WERI-Rb-1 (cell line): ENCODE measurements around the gene OR14J1.
"Not testable (repeated sequence)": the region's sequence is repeated elsewhere in the genome, so short reads cannot be mapped to it uniquely, and the experiment has no call there.

Experiments used
- DNase-seq: peaks from one replicate; pipeline ENCODE4 v3.0.0-alpha.2; 2020
- H3K27ac ChIP-seq: fragments of 250-450 bp; sonication (Bioruptor Pico); 2 replicates; pipeline ENCODE4 v1.5.1; 2020; ENCODE audit warnings: mild to moderate bottlenecking, moderate library complexity
- H3K27me3 ChIP-seq: fragments of 250-450 bp; sonication (Bioruptor Pico); 2 replicates; pipeline ENCODE4 v1.5.1; 2021; ENCODE audit warnings: mild to moderate bottlenecking, low read depth, moderate library complexity; ENCODE audit not compliant: insufficient read depth, severe bottlenecking
- H3K36me3 ChIP-seq: fragments of 250-450 bp; sonication (Bioruptor Pico); 2 replicates; pipeline ENCODE4 v1.5.1; 2020; ENCODE audit warnings: mild to moderate bottlenecking, moderate library complexity
- H3K4me3 ChIP-seq: 2 replicates; pipeline ENCODE4 v1.5.1; 2011; ENCODE audit warnings: low read depth, mild to moderate bottlenecking, control low read depth, low read length
- H3K9me3 ChIP-seq: fragments of 250-450 bp; sonication (Bioruptor Pico); 2 replicates; pipeline ENCODE4 v1.5.1; 2021; ENCODE audit warnings: mild to moderate bottlenecking, moderate library complexity; ENCODE audit not compliant: severe bottlenecking
- TF ChIP-seq, protein P1 (sequence below): IDR thresholded peaks from 2 replicates; pipeline ENCODE4 v1.5.1; 2011; ENCODE audit warnings: low read depth, mild to moderate bottlenecking, control low read depth, inconsistent platforms, low read length

Gene OR14J1

DNA sequence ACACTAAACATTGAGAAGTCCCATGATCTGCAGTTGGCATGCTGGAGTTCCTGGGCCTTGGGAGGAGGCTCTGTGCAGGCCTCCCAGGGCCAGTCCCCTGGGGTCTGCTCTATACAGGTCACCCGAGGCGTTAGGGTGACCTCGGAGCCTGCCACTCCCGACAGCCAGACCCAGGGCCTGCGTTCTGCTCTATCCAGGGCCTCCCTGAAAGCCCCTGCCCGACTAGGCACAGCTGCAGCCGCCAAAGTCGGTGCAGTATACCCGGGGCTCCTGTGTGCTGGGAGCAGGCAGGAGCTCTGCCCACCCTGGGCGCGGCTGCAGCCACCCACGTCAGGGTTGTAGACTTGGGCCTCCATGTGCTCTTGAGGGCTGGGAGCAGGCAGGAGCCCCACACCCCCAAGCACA, 6.3 kb upstream of the OR14J1 start:
- Histone ChIP-seq H3K27ac (no peak overlapping the region), H3K36me3 (no peaks in the 10 kb centered on the region), H3K27me3 (peaks cover 64% of the 10 kb centered on the region), H3K9me3 (no peaks in the 10 kb centered on the region), H3K4me3 (no peak overlapping the region)
- no peak for DNase-seq
- TF ChIP-seq, protein P1, sequence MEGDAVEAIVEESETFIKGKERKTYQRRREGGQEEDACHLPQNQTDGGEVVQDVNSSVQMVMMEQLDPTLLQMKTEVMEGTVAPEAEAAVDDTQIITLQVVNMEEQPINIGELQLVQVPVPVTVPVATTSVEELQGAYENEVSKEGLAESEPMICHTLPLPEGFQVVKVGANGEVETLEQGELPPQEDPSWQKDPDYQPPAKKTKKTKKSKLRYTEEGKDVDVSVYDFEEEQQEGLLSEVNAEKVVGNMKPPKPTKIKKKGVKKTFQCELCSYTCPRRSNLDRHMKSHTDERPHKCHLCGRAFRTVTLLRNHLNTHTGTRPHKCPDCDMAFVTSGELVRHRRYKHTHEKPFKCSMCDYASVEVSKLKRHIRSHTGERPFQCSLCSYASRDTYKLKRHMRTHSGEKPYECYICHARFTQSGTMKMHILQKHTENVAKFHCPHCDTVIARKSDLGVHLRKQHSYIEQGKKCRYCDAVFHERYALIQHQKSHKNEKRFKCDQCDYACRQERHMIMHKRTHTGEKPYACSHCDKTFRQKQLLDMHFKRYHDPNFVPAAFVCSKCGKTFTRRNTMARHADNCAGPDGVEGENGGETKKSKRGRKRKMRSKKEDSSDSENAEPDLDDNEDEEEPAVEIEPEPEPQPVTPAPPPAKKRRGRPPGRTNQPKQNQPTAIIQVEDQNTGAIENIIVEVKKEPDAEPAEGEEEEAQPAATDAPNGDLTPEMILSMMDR: no peak

DNA sequence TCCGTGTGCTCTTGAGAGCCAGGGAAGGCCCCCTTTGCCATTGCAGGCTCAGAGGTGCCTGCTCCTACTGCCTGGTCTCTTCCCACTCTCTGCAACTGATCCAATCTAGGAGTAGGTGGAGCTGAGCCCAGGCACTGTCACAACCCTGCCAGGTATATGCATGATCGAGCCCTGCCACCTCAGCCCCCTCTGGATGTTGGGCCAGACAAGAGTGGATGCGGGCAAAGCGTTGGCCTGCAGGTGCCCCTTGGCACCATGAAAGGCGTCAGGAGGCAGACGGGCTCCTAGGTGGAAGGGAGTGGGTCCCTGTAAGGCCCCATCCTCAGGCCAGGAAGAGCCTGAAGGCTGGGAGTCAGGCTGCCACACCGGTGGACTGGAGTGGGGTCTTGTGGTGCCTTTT, 5.9 kb upstream of the OR14J1 start:
- H3K4me3 ChIP-seq: no peak overlapping the region
- TF ChIP-seq, protein P1: no peak
- H3K27ac ChIP-seq: no peak overlapping the region
- no peak for DNase-seq
- H3K27me3 ChIP-seq: peaks cover 60% of the 10 kb centered on the region
- H3K9me3 ChIP-seq: no peaks in the 10 kb centered on the region
- H3K36me3 ChIP-seq: no peaks in the 10 kb centered on the region

DNA sequence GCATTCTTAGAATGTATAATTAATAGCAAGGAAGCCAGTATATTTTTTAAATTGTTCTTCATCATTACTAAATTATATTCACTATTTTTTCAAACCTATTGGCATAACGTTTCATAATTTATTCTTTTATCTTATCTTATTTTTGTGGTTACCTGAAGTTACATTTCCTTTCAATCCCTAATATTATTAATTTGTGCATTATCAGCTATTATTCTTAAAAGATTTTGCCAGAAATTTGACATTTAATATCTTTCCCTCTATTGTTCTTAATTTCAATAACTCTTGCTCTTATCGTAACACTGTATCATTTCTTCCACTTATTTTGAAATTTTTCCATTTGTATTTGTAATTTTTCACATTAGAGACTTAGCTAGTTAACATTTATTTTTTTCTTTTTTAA, 18.4 kb downstream of the OR14J1 start:
- TF ChIP-seq, protein P1: no peak
- H3K27me3 ChIP-seq: peaks cover 76% of the 10 kb centered on the region

DNA sequence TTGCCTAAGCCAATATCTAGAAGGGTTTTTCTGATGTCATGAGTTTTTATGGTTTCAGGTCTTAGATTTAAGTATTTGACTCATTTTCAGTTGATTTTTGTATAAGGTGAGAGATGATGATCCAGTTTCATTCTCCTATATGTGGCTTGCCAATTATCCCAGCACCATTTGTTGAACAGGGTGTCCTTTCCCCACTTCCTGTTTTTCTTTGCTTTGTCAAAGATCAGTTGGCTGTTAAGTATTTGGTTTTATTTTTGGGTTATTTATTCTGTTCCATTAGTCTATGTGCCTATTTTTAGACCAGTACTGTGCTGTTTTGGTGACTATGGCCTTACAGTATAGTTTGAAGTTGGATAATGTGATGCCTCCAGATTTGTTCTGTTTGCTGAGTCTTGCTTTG, 21.8 kb downstream of the OR14J1 start:
- peaks cover 75% of the 10 kb centered on the region for H3K27me3 ChIP-seq
- H3K27ac ChIP-seq, H3K4me3 ChIP-seq, DNase-seq, H3K36me3 ChIP-seq, H3K9me3 ChIP-seq: not testable (repeated sequence)

More for the DNA sequence above, 18.4 kb downstream of the OR14J1 start:
- H3K9me3 ChIP-seq: no peaks in the 10 kb centered on the region
- H3K27ac ChIP-seq: no peak overlapping the region
- no peak for DNase-seq
- no peak overlapping the region for H3K4me3 ChIP-seq
- H3K36me3 ChIP-seq: no peaks in the 10 kb centered on the region

DNA sequence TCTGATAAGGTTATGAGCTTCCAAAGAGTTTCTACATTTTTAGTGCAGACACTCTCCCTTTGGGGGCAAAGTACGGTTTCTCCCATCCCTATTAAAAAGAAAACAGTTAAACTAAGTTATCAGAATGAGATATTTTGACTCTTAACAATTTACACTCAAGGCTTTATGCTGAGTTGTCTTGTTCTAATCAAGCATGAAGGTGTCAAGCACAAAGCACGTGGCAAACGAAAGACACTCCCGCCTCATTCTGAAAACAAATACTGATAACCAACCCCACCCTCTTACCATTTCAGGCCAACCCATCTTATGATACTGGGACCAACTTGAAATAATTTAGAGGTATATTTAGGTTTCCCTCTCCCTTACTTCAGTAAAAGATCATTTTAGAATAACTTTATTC, 24.3 kb downstream of the OR14J1 start:
- Histone ChIP-seq H3K36me3 (no peaks in the 10 kb centered on the region), H3K27ac (no peak overlapping the region), H3K4me3 (no peak overlapping the region), H3K27me3 (peaks cover 82% of the 10 kb centered on the region), H3K9me3 (no peaks in the 10 kb centered on the region)
- DNase-seq: no peak
- TF ChIP-seq, protein P1: no peak

DNA sequence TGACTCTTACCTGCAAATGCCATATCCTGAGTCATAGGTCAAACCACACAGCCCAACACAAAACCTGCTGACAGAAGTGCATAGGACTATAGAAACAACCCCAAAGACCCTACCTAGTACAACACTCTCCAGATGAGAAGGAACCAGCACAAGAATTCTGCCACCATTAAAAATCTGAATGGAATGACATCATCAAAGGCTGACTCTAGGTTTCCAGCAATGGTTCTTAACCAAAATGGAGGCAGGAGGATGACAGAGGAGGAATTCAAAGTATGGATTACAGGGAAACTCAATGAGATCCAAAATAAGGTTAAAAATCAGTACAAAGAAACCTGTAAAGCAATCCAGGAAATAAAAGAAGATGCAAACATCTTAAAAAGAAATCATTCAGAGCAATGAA, 31.2 kb downstream of the OR14J1 start:
- DNase-seq: no peak
- Histone ChIP-seq H3K9me3 (peaks cover 5% of the 10 kb centered on the region), H3K4me3 (no peak overlapping the region), H3K36me3 (no peaks in the 10 kb centered on the region), H3K27me3 (peaks cover 81% of the 10 kb centered on the region), H3K27ac (no peak overlapping the region)
- TF ChIP-seq, protein P1: no peak
